ENCODE results near the gene SUGCT. TPM values are rescaled to one million over a fixed set of nuclear protein-coding genes. Genes with fewer than 3 reads are reported as not detected.

Gene SUGCT
- total RNA-seq, 6 donors from 2014 or later, result 1.4 to 3.1 (median 1.7) TPM; not detected in 1

- no peak overlapping the region for H3K4me3 ChIP-seq
- H3K27me3 ChIP-seq, result no peaks in the 10 kb centered on the region
- H3K27ac ChIP-seq, result no peak overlapping the region
- DNase-seq, result no peak
- no peaks in the 10 kb centered on the region for H3K36me3 ChIP-seq
- H3K9me3 ChIP-seq, result peaks cover 0 to 2% (median 0%) of the 10 kb centered on the region in 4 donors
- no peaks in the 10 kb centered on the region for H3K4me1 ChIP-seq
- 88 to 92% methylated on average over 3 to 4 of the region's 4 CpGs for WGBS, 2 donors
- ATAC-seq (ENCODE audit: low FRiP score in 2 of 2), result peak in 1 of 2 donors; percentile 30
- TF ChIP-seq, protein P1, sequence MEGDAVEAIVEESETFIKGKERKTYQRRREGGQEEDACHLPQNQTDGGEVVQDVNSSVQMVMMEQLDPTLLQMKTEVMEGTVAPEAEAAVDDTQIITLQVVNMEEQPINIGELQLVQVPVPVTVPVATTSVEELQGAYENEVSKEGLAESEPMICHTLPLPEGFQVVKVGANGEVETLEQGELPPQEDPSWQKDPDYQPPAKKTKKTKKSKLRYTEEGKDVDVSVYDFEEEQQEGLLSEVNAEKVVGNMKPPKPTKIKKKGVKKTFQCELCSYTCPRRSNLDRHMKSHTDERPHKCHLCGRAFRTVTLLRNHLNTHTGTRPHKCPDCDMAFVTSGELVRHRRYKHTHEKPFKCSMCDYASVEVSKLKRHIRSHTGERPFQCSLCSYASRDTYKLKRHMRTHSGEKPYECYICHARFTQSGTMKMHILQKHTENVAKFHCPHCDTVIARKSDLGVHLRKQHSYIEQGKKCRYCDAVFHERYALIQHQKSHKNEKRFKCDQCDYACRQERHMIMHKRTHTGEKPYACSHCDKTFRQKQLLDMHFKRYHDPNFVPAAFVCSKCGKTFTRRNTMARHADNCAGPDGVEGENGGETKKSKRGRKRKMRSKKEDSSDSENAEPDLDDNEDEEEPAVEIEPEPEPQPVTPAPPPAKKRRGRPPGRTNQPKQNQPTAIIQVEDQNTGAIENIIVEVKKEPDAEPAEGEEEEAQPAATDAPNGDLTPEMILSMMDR (IDR thresholded peaks at IDR 0.05), result no peak
- TF ChIP-seq POLR2AphosphoS5 (IDR thresholded peaks at IDR 0.05) (no peak), EP300 (IDR thresholded peaks at IDR 0.05) (no peak), POLR2A (IDR thresholded peaks at IDR 0.05) (no peak)
Measured at GRCh38 chr7:40815512-40815911, 680.7 kb downstream of the SUGCT start.

DNA sequence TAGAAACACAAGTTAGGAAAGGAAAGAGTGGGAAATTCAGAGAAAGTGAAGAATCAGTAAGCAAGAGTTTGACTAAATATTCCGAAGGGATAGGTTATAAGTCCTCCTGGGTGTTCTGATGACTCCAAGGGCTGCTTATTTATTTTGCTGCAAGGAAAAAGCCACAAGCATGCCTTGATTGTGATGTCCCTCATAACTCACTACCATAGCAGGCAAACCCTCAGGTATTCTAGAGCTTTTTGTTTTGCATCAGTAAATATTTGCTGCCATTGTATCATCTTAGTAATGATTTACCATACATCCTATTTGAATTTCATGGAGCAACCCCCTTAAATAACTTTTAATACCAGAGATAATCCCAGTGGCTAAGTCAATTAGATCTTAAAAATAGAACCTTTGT, 688.1 kb downstream of the SUGCT start:
- Histone ChIP-seq H3K27ac (no peak overlapping the region), H3K4me3 (no peak overlapping the region), H3K27me3 (no peaks in the 10 kb centered on the region), H3K4me1 (no peaks in the 10 kb centered on the region), H3K9me3 (no peaks in the 10 kb centered on the region), H3K36me3 (no peaks in the 10 kb centered on the region)
- DNase-seq (no peak), ATAC-seq (ENCODE audit: low FRiP score in 2 of 2) (no peak)
- WGBS, 2 donors, result 75 to 96% methylated on average over 1 of the region's 1 CpG
- TF ChIP-seq EP300 (IDR thresholded peaks at IDR 0.05), result no peak
- TF ChIP-seq, protein P1 (IDR thresholded peaks at IDR 0.05), result no peak

DNA sequence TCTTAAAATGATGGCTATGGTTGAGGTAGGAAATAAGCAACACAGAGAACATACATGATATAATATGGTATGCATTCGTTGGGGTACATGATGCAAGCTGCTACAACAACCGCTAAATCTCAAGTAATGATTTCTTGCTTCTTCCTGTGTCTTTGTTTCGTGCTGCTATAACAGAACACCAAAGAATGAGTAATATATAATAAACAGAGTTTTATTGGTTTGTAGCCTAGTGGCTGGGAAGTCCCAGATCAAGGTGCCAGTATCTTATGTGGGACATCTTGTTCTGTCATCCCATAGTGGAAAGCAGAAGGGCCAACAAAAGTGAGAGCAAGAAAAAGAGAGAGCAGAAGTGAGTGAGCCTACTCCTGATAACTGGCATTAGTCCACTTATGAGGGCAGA, 689.7 kb downstream of the SUGCT start:
- H3K27me3 ChIP-seq, result no peaks in the 10 kb centered on the region
- DNase-seq (no peak), ATAC-seq (ENCODE audit: low FRiP score in 2 of 2) (no peak)
- 81% methylated on average over 3 of the region's 3 CpGs for WGBS, 2 donors
- H3K4me3 ChIP-seq, result no peak overlapping the region
- H3K9me3 ChIP-seq, result no peaks in the 10 kb centered on the region
- no peaks in the 10 kb centered on the region for H3K36me3 ChIP-seq
- H3K27ac ChIP-seq, result no peak overlapping the region
- TF ChIP-seq POLR2A (IDR thresholded peaks at IDR 0.05), result no peak
- no peaks in the 10 kb centered on the region for H3K4me1 ChIP-seq

- Histone ChIP-seq H3K36me3 (no peaks in the 10 kb centered on the region), H3K27me3 (no peaks in the 10 kb centered on the region), H3K4me1 (no peaks in the 10 kb centered on the region), H3K9me3 (no peaks in the 10 kb centered on the region), H3K27ac (no peak overlapping the region), H3K4me3 (no peak overlapping the region)
- 64 to 68% methylated on average over 3 of the region's 3 CpGs for WGBS, 2 donors
- ATAC-seq (ENCODE audit: low FRiP score in 2 of 2), result no peak
- DNase-seq, result no peak
- no peak for TF ChIP-seq POLR2AphosphoS5 (IDR thresholded peaks at IDR 0.05)
- no peak for TF ChIP-seq POLR2A (IDR thresholded peaks at IDR 0.05)
- no peak for TF ChIP-seq EP300 (IDR thresholded peaks at IDR 0.05)
- TF ChIP-seq, protein P1 (IDR thresholded peaks at IDR 0.05), result no peak
Measured at GRCh38 chr7:40826411-40827221, 691.8 kb downstream of the SUGCT start.

GRCh38 chr7:40827222-40828085, 692.6 kb downstream of the SUGCT start:
- H3K36me3 ChIP-seq, result no peaks in the 10 kb centered on the region
- H3K9me3 ChIP-seq, result no peaks in the 10 kb centered on the region
- no peak for DNase-seq
- H3K27me3 ChIP-seq, result no peaks in the 10 kb centered on the region
- no peak for ATAC-seq (ENCODE audit: low FRiP score in 2 of 2)
- WGBS, 2 donors, result 62 to 72% methylated on average over 10 of the region's 10 CpGs
- no peak overlapping the region for H3K27ac ChIP-seq
- H3K4me1 ChIP-seq, result no peaks in the 10 kb centered on the region
- TF ChIP-seq POLR2AphosphoS5 (IDR thresholded peaks at IDR 0.05) (no peak), EP300 (IDR thresholded peaks at IDR 0.05) (no peak), POLR2A (IDR thresholded peaks at IDR 0.05) (no peak)
- TF ChIP-seq, protein P1 (IDR thresholded peaks at IDR 0.05), result no peak
- no peak overlapping the region for H3K4me3 ChIP-seq
